OCI-LY7 (cell line): ENCODE results near the gene CLSTN2. TPM values are rescaled to one million over a fixed set of nuclear protein-coding genes. Genes with fewer than 3 reads are reported as not detected.

ENCODE experiments used
- BruUV-seq: library from RNA; stranded (reverse); fragments of 400-500 nt; replicated peaks from 2 replicates; lab custom pipeline; 2021; lab: Mats Ljungman, UMichigan
- CTCF ChIA-PET: fragments of 300-600 bp; sonication (Branson Sonifier 250); formaldehyde crosslinking; loops from one replicate; lab custom pipeline; 2022; ENCODE audit warnings: antibody characterized with exemption; ENCODE audit not compliant: unreplicated experiment; lab: Charles Lee
- POLR2A ChIA-PET: fragments of 300-600 bp; sonication (Branson Sonifier 250); formaldehyde crosslinking; loops from one replicate; lab custom pipeline; 2022; ENCODE audit warnings: antibody characterized with exemption; lab: Charles Lee
- DNase-seq: peaks from one replicate; pipeline ENCODE4 v3.0.0-alpha.2; 2015; ENCODE audit warnings: low spot score
- H2AFZ ChIP-seq: fragments of 200-600 bp; sonication (generic), shearing (Covaris generic); 2 replicates; pipeline ENCODE4 v1.6.1; 2014; ENCODE audit warnings: mild to moderate bottlenecking, antibody characterized with exemption, low read length, moderate library complexity
- H3K27ac ChIP-seq: fragments of 200-600 bp; sonication (generic); 2 replicates; pipeline ENCODE4 v1.5.1; 2014; ENCODE audit warnings: mixed run types, low read depth, mild to moderate bottlenecking, moderate library complexity, low read length, inconsistent platforms; ENCODE audit not compliant: poor library complexity, severe bottlenecking
- H3K36me3 ChIP-seq: fragments of 200-600 bp; sonication (generic); 2 replicates; pipeline ENCODE4 v1.6.1; 2014; ENCODE audit warnings: mild to moderate bottlenecking, antibody characterized with exemption, low read length, moderate library complexity, mixed read lengths; ENCODE audit not compliant: insufficient read depth
- H3K4me1 ChIP-seq: fragments of 200-600 bp; sonication (generic); 2 replicates; pipeline ENCODE4 v1.5.1; 2014; ENCODE audit warnings: mild to moderate bottlenecking, low read length; ENCODE audit not compliant: insufficient read depth, poor library complexity, severe bottlenecking
- H3K4me2 ChIP-seq: fragments of 200-600 bp; sonication (generic); 2 replicates; pipeline ENCODE4 v1.6.1; 2014; ENCODE audit warnings: mild to moderate bottlenecking, low read length
- H3K4me3 ChIP-seq: fragments of 200-600 bp; sonication (generic); 2 replicates; pipeline ENCODE4 v1.5.1; 2014; ENCODE audit warnings: mild to moderate bottlenecking, low read depth, low read length; ENCODE audit not compliant: poor library complexity, severe bottlenecking
- H3K79me2 ChIP-seq: fragments of 200-600 bp; sonication (generic); 2 replicates; pipeline ENCODE4 v1.6.1; 2016; ENCODE audit warnings: low read depth, mild to moderate bottlenecking, low read length, moderate library complexity, mixed read lengths; ENCODE audit not compliant: insufficient read depth
- H3K9me2 ChIP-seq: fragments of 200-600 bp; sonication (generic); 2 replicates; pipeline ENCODE4 v1.6.1; 2016; ENCODE audit warnings: mild to moderate bottlenecking, low read length, mixed read lengths; ENCODE audit not compliant: insufficient read depth
- H3K9me3 ChIP-seq: fragments of 200-600 bp; sonication (generic); 2 replicates; pipeline ENCODE4 v1.6.1; 2014; ENCODE audit warnings: mild to moderate bottlenecking, mixed run types, low read length, mixed read lengths
- H4K20me1 ChIP-seq: fragments of 200-600 bp; sonication (generic); 2 replicates; pipeline ENCODE4 v1.6.1; 2014; ENCODE audit warnings: mild to moderate bottlenecking, antibody characterized with exemption, low read length, moderate library complexity, mixed read lengths; ENCODE audit not compliant: insufficient read depth
- CTCF ChIP-seq: fragments of 200-600 bp; sonication (generic); conservative IDR thresholded peaks from 2 replicates; pipeline ENCODE4 v1.5.1; 2014; ENCODE audit warnings: mild to moderate bottlenecking, antibody characterized with exemption, low read length, moderate library complexity, mixed read lengths
- EZH2phosphoT487 ChIP-seq: fragments of 200-600 bp; sonication (generic); IDR thresholded peaks from 2 replicates; pipeline ENCODE4 v1.6.1; 2018; ENCODE audit warnings: low read depth, borderline replicate concordance, mild to moderate bottlenecking, mixed run types, antibody characterized with exemption, low read length, moderate library complexity, mixed read lengths
- intact Hi-C: fragments of 100-400 bp; cut with micrococcal nuclease; formaldehyde crosslinking; loops from one replicate; pipeline ENCODE4 v1.10.0; 2022; ENCODE audit not compliant: unreplicated experiment
- total RNA-seq, 2 experiments: library from RNA; depleted of rRNA in 1 of 2; stranded (reverse); fragments of >200 nt in 1 of 2; shearing (Covaris generic) in 1 of 2; gene quantifications; 2 replicates each; pipeline ENCODE4 v1.2.3, GENCODE V29; 2014 to 2022

Gene CLSTN2
- total RNA-seq, 2 experiments from 2014 or later, result not detected

GRCh38 chr3:140522653-140523380 is 587.8 kb downstream of the CLSTN2 start:
- H3K4me2 ChIP-seq, result no peak overlapping the region
- intact Hi-C loops, result no loop called here
- no peaks in the 10 kb centered on the region for H3K4me1 ChIP-seq
- no peak for TF ChIP-seq CTCF
- TF ChIP-seq EZH2phosphoT487, result no peak
- no peak for DNase-seq
- no peak overlapping the region for H3K4me3 ChIP-seq
- ChIA-PET CTCF (no interaction called here), POLR2A (interaction anchor here (0.5 kb wide), 1 partner anchor 112 kb away, joined by 3 read pairs; no protein-coding TSS in a partner anchor)
- no peaks in the 10 kb centered on the region for H3K9me2 ChIP-seq
- no peak overlapping the region for H2AFZ ChIP-seq
- H4K20me1 ChIP-seq, result no peaks in the 10 kb centered on the region
- no TSS peak for BruUV-seq
- H3K79me2 ChIP-seq, result no peaks in the 10 kb centered on the region
- no peaks in the 10 kb centered on the region for H3K36me3 ChIP-seq
- H3K9me3 ChIP-seq, result no peaks in the 10 kb centered on the region
- H3K27ac ChIP-seq, result no peak overlapping the region

GRCh38 chr3:140523600-140523999 is 588.6 kb downstream of the CLSTN2 start:
- TF ChIP-seq EZH2phosphoT487 (no peak), CTCF (no peak)
- no peak overlapping the region for H3K27ac ChIP-seq
- intact Hi-C loops, result no loop called here
- H3K4me3 ChIP-seq, result no peak overlapping the region
- H2AFZ ChIP-seq, result no peak overlapping the region
- H3K4me2 ChIP-seq, result no peak overlapping the region
- no peaks in the 10 kb centered on the region for H3K4me1 ChIP-seq
- no peaks in the 10 kb centered on the region for H3K9me3 ChIP-seq
- no TSS peak for BruUV-seq
- no peaks in the 10 kb centered on the region for H3K79me2 ChIP-seq
- H3K9me2 ChIP-seq, result no peaks in the 10 kb centered on the region
- no peaks in the 10 kb centered on the region for H4K20me1 ChIP-seq
- DNase-seq, result no peak
- ChIA-PET CTCF (no interaction called here), POLR2A (no interaction called here)
- no peaks in the 10 kb centered on the region for H3K36me3 ChIP-seq

- intact Hi-C loops, result no loop called here
Observed at GRCh38 chr3:140527156-140527555, 592.2 kb downstream of the CLSTN2 start.

More at GRCh38 chr3:140527156-140527555, 592.2 kb downstream of the CLSTN2 start:
- no peak for TF ChIP-seq CTCF
- TF ChIP-seq EZH2phosphoT487, result no peak
- no peak for DNase-seq
- Histone ChIP-seq H3K9me2 (no peaks in the 10 kb centered on the region), H3K27ac (no peak overlapping the region), H3K4me3 (no peak overlapping the region), H3K4me2 (no peak overlapping the region), H3K36me3 (no peaks in the 10 kb centered on the region), H2AFZ (no peak overlapping the region), H3K4me1 (no peaks in the 10 kb centered on the region), H3K9me3 (no peaks in the 10 kb centered on the region), H4K20me1 (no peaks in the 10 kb centered on the region), H3K79me2 (no peaks in the 10 kb centered on the region)
- POLR2A ChIA-PET, result no interaction called here
- BruUV-seq, result no TSS peak
- CTCF ChIA-PET, result no interaction called here
